Gastrocnemius medialis (tissue), 4 donors: ENCODE data around the gene ALKBH7. TPM values are rescaled to one million over a fixed set of nuclear protein-coding genes. Genes with fewer than 3 reads are reported as not detected.

Experiments used
- ATAC-seq, 2 donors: fragments of 150-250 bp; one replicate each; pipeline ENCODE4 v1.9.1; 2016
- DNase-seq, 2 donors: peaks; one replicate each; pipeline ENCODE4 v3.0.0-alpha.2; 2019
- H3K27ac ChIP-seq, 4 donors: fragments of 200-600 bp; sonication (generic); 1 replicate in 1 of 4; 2 replicates in 3 of 4; pipeline ENCODE4 v1.5.1; 2016 to 2018; ENCODE audit warnings: mild to moderate bottlenecking in 2 of 4, moderate library complexity in 1 of 4
- H3K27me3 ChIP-seq, 3 donors: fragments of 200-600 bp; sonication (generic) in 2 of 3; 1 replicate in 1 of 3; 2 replicates in 2 of 3; pipeline versions ENCODE4 v1.5.1 to v1.6.0; 2016 to 2019; ENCODE audit warnings: mild to moderate bottlenecking in 1 of 3, moderate library complexity in 1 of 3
- H3K36me3 ChIP-seq, 2 donors: fragments of 200-600 bp; sonication (generic) in 1 of 2; one replicate each; pipeline ENCODE4 v1.5.1; 2017 to 2018
- H3K4me1 ChIP-seq, 2 donors: fragments of 200-600 bp; sonication (generic) in 1 of 2; one replicate each; pipeline ENCODE4 v1.5.1; 2016 to 2017; ENCODE audit warnings: mild to moderate bottlenecking in 2 of 2
- H3K4me3 ChIP-seq, 4 donors: fragments of 200-600 bp; sonication (generic) in 3 of 4; 1 replicate in 1 of 4; 2 replicates in 3 of 4; pipeline ENCODE4 v1.5.1; 2016 to 2019; ENCODE audit warnings: mild to moderate bottlenecking in 2 of 4
- H3K9me3 ChIP-seq, 3 donors: fragments of 200-600 bp; sonication (generic) in 2 of 3; 1 replicate in 1 of 3; 2 replicates in 2 of 3; pipeline ENCODE4 v1.5.1; 2016 to 2019
- CTCF ChIP-seq, 5 experiments: fragments of 450-650 bp in 3 of 5; fragments of 200-600 bp in 2 of 5; sonication (generic) in 2 of 5; IDR thresholded peaks in 4 of 5; conservative IDR thresholded peaks in 1 of 5; 1 replicate in 4 of 5; 2 replicates in 1 of 5; pipeline ENCODE4 v1.5.1; 2016 to 2019; ENCODE audit warnings: antibody characterized with exemption in 5 of 5, mild to moderate bottlenecking in 3 of 5, moderate library complexity in 3 of 5
- POLR2A ChIP-seq, 2 donors: fragments of 450-650 bp; IDR thresholded peaks; one replicate each; pipeline ENCODE4 v1.6.1; 2017; ENCODE audit warnings: antibody characterized with exemption in 2 of 2, mild to moderate bottlenecking in 2 of 2, moderate library complexity in 2 of 2
- in situ Hi-C, 4 donors: fragments of 200-750 bp; cut with MboI; loops; one replicate each; pipeline versions ENCODE4 v1.15.0 to v1.8.0; 2017; ENCODE audit warnings: low sequenced_read_pairs in 4 of 4
- intact Hi-C: fragments of 100-400 bp; cut with DNase I; formaldehyde crosslinking; loops from one replicate; pipeline ENCODE4 v1.15.1; 2023; ENCODE audit warnings: low total_unique reads
- total RNA-seq, 4 donors: library from RNA; depleted of rRNA; stranded (reverse); fragments of >200 nt; gene quantifications; one replicate each; pipeline versions ENCODE4 v1.1.0 to v1.2.3, GENCODE V29; 2016

The ALKBH7 gene
- total RNA-seq, 4 donors from 2014 or later: 42.2 to 112 (median 90.4) TPM

GRCh38 chr19:6362351-6362801, 10.2 kb upstream of the ALKBH7 start:
- peak overlapping the region; percentile 78 to 87 (median 86) for H3K4me3 ChIP-seq
- DNase-seq: no peak

GRCh38 chr19:6364353-6364752, 8.2 kb upstream of the ALKBH7 start:
- DNase-seq: no peak
- H3K4me3 ChIP-seq: no peak overlapping the region
- H3K9me3 ChIP-seq: no peaks in the 10 kb centered on the region
- no peak for ATAC-seq
- peaks cover 0 to 57% of the 10 kb centered on the region in 2 donors for H3K36me3 ChIP-seq
- in situ Hi-C loops (no loop called here), intact Hi-C loops (loop anchor here (5.0 kb wide), 1 partner anchor 92 kb away; no protein-coding TSS in a partner anchor)
- no peaks in the 10 kb centered on the region for H3K27me3 ChIP-seq
- no peak overlapping the region for H3K27ac ChIP-seq
- TF ChIP-seq POLR2A (IDR thresholded peaks at IDR 0.05) (no peak), CTCF (IDR thresholded peaks at IDR 0.05 in 4 of 5, conservative IDR thresholded peaks at IDR 0.05 in 1 of 5) (no peak)
- H3K4me1 ChIP-seq: peaks cover 7 to 9% of the 10 kb centered on the region in 2 donors

More at GRCh38 chr19:6362351-6362801, 10.2 kb upstream of the ALKBH7 start:
- TF ChIP-seq POLR2A (IDR thresholded peaks at IDR 0.05): no peak
- TF ChIP-seq CTCF (IDR thresholded peaks at IDR 0.05 in 4 of 5, conservative IDR thresholded peaks at IDR 0.05 in 1 of 5): no peak
- in situ Hi-C loops (no loop called here), intact Hi-C loops (loop anchor here (5.0 kb wide), 1 partner anchor 90 kb away; no protein-coding TSS in a partner anchor)
- Histone ChIP-seq H3K4me1 (peaks cover 9 to 11% of the 10 kb centered on the region in 2 donors), H3K27me3 (no peaks in the 10 kb centered on the region), H3K36me3 (peaks cover 0 to 40% of the 10 kb centered on the region in 2 donors), H3K27ac (peak overlapping the region; percentile 84 to 88 (median 86)), H3K9me3 (no peaks in the 10 kb centered on the region)
- no peak for ATAC-seq

- peak overlapping the region; percentile 86 to 99 (median 94) for H3K4me3 ChIP-seq
- H3K4me1 ChIP-seq: peaks cover 0 to 10% of the 10 kb centered on the region in 2 donors
- ATAC-seq: peak; percentile 76 to 79
- DNase-seq: peak; percentile 95 to 96
- peaks cover 0 to 8% of the 10 kb centered on the region in 2 donors for H3K36me3 ChIP-seq
- no peaks in the 10 kb centered on the region for H3K27me3 ChIP-seq
- no peaks in the 10 kb centered on the region for H3K9me3 ChIP-seq
- in situ Hi-C loops (no loop called here), intact Hi-C loops (loop anchor here (1.0 to 10.0 kb wide), 9 partner anchors 12 to 748 kb away; partner anchors contain the start of genes CLPP, GPR108, GTF2F1 and MLLT1)
- TF ChIP-seq CTCF (IDR thresholded peaks at IDR 0.05 in 4 of 5, conservative IDR thresholded peaks at IDR 0.05 in 1 of 5) (no peak), POLR2A (IDR thresholded peaks at IDR 0.05) (no peak)
- H3K27ac ChIP-seq: peak overlapping the region; percentile 98 to 100 (median 100)
These were observed 660 bp downstream of the ALKBH7 start for GRCh38 chr19:6373096-6373812.

- Histone ChIP-seq H3K27me3 (no peaks in the 10 kb centered on the region), H3K27ac (peak overlapping the region; percentile 98 to 100 (median 100)), H3K36me3 (peaks cover 0 to 3% of the 10 kb centered on the region in 2 donors), H3K4me1 (peaks cover 0 to 10% of the 10 kb centered on the region in 2 donors), H3K9me3 (no peaks in the 10 kb centered on the region), H3K4me3 (peak overlapping the region; percentile 31 to 99 (median 89))
- TF ChIP-seq CTCF (IDR thresholded peaks at IDR 0.05 in 4 of 5, conservative IDR thresholded peaks at IDR 0.05 in 1 of 5) (no peak), POLR2A (IDR thresholded peaks at IDR 0.05) (no peak)
- no peak for ATAC-seq
- in situ Hi-C loops (no loop called here), intact Hi-C loops (loop anchor here (1.0 to 10.0 kb wide), 9 partner anchors 12 to 749 kb away; partner anchors contain the start of genes CLPP, GPR108, GTF2F1 and MLLT1)
- DNase-seq: no peak
These were observed 1.2 kb downstream of the ALKBH7 start for GRCh38 chr19:6373813-6374108.
